Thoracic aorta (tissue), 2 donors: ENCODE data around the gene CD163L1. TPM values are rescaled to one million over a fixed set of nuclear protein-coding genes. Genes with fewer than 3 reads are reported as not detected.

Experiments
- ATAC-seq: fragments of 150-250 bp; one replicate; pipeline ENCODE4 v1.8.0; 2017; ENCODE audit warnings: low read depth; ENCODE audit not compliant: insufficient number of reproducible peaks, low FRiP score
- DNase-seq: peaks from one replicate; pipeline ENCODE4 v3.0.0-alpha.2; 2020; ENCODE audit warnings: low spot score
- H3K27ac ChIP-seq, 2 donors: fragments of 200-600 bp; sonication (generic); 1 replicate in 1 of 2; 2 replicates in 1 of 2; pipeline ENCODE4 v1.5.1; 2016; ENCODE audit warnings: mild to moderate bottlenecking in 2 of 2, moderate library complexity in 2 of 2
- H3K27me3 ChIP-seq: fragments of 200-600 bp; sonication (generic); replicated peaks from 2 replicates; pipeline ENCODE4 v1.6.0; 2016; ENCODE audit warnings: mild to moderate bottlenecking; ENCODE audit not compliant: insufficient read depth
- H3K36me3 ChIP-seq: fragments of 200-600 bp; sonication (generic); one replicate; pipeline ENCODE4 v1.5.1; 2016
- H3K4me1 ChIP-seq, 2 donors: fragments of 200-600 bp; sonication (generic); 1 replicate in 1 of 2; 2 replicates in 1 of 2; pipeline versions ENCODE4 v1.5.1 to v1.6.0; 2016; ENCODE audit warnings: low read depth in 2 of 2, mild to moderate bottlenecking in 1 of 2; ENCODE audit not compliant: control insufficient read depth in 1 of 2
- H3K4me3 ChIP-seq: fragments of 200-600 bp; sonication (generic); 2 replicates; pipeline ENCODE4 v1.5.1; 2016; ENCODE audit warnings: mild to moderate bottlenecking
- H3K9me3 ChIP-seq: fragments of 200-600 bp; sonication (generic); 2 replicates; pipeline ENCODE4 v1.5.1; 2016
- total RNA-seq, 2 donors: library from RNA; depleted of rRNA; stranded (reverse); fragments of >200 nt; gene quantifications; one replicate each; pipeline versions ENCODE4 v1.1.0 to v1.2.3, GENCODE V29; 2016
- TF ChIP-seq, protein P1 (sequence below): fragments of 200-600 bp; sonication (generic); IDR thresholded peaks from one replicate; pipeline ENCODE4 v1.5.1; 2019; ENCODE audit warnings: antibody characterized with exemption

Gene CD163L1
- total RNA-seq, 2 donors from 2014 or later = 1.6 to 2.5 TPM

DNA sequence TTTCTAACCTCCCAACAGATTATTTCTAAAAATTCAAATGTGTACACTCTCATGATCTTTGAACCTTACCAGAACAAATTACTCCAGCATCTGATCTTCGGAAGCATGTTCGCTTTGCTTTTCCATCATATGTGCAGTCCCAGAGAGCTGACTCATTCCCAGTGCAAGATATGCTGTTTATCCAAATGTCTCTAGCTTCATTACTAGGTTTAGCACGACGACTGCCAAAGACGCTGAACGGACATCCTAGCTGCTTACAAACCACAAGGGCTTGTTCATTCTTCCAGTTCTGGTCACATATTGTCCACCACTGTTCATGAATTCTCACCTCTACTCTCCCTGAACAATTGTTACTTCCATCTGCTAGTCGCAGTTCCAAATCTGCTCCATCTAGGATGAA lies 40.5 kb downstream of the CD163L1 start:
- TF ChIP-seq, protein P1, sequence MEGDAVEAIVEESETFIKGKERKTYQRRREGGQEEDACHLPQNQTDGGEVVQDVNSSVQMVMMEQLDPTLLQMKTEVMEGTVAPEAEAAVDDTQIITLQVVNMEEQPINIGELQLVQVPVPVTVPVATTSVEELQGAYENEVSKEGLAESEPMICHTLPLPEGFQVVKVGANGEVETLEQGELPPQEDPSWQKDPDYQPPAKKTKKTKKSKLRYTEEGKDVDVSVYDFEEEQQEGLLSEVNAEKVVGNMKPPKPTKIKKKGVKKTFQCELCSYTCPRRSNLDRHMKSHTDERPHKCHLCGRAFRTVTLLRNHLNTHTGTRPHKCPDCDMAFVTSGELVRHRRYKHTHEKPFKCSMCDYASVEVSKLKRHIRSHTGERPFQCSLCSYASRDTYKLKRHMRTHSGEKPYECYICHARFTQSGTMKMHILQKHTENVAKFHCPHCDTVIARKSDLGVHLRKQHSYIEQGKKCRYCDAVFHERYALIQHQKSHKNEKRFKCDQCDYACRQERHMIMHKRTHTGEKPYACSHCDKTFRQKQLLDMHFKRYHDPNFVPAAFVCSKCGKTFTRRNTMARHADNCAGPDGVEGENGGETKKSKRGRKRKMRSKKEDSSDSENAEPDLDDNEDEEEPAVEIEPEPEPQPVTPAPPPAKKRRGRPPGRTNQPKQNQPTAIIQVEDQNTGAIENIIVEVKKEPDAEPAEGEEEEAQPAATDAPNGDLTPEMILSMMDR = no peak
- DNase-seq (no peak), ATAC-seq (no peak)
- H3K9me3 ChIP-seq = no peaks in the 10 kb centered on the region
- no peaks in the 10 kb centered on the region for H3K4me1 ChIP-seq
- no peak overlapping the region for H3K4me3 ChIP-seq
- H3K27me3 ChIP-seq = no peaks in the 10 kb centered on the region
- no peaks in the 10 kb centered on the region for H3K36me3 ChIP-seq
- no peak overlapping the region for H3K27ac ChIP-seq

DNA sequence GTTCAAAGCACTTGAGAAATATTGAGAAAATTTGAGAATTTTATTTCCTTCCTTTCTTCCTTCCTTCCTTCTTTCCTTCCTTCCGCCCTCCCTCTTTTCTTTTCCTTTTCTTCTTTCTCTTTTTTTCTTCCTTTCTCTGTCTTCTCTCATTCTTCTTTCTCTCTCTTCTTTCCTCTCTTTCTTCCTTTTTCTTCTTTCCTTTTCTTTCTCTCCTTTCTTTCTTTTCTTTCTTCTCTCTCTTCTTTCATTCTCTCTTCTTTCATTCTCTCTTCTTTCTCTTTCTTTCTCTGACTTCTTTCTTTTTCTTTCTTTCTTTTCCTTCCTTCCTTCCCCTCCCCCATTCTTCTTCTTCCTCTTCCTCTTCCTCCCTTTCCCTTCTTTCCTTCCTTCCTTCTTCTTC lies 44.9 kb downstream of the CD163L1 start:
- no peak overlapping the region for H3K4me3 ChIP-seq
- no peaks in the 10 kb centered on the region for H3K9me3 ChIP-seq
- TF ChIP-seq, protein P1 = no peak
- no peaks in the 10 kb centered on the region for H3K4me1 ChIP-seq
- no peaks in the 10 kb centered on the region for H3K27me3 ChIP-seq
- no peak overlapping the region for H3K27ac ChIP-seq
- ATAC-seq (no peak), DNase-seq (no peak)
- no peaks in the 10 kb centered on the region for H3K36me3 ChIP-seq

DNA sequence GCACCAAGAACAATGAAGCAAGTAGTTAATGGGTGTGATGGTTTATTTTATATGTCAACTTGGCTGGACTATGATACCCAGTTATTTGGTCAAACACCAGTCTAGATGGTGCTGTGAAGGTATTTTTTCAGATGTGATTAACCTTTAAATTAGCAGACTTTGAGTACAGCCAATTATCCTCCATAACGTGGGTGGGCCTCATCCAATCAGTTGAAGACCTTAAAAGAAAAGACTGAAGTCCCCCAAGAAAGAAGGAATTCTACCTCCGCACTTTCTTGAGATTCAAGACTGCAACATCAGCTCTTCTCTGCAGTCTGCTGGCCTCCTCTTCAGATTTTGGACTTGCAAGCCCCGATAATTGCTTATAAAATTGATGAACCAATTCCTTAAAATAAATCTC lies 47.5 kb downstream of the CD163L1 start:
- Histone ChIP-seq H3K4me1 (no peaks in the 10 kb centered on the region), H3K27ac (no peak overlapping the region), H3K36me3 (no peaks in the 10 kb centered on the region), H3K4me3 (no peak overlapping the region), H3K27me3 (no peaks in the 10 kb centered on the region), H3K9me3 (no peaks in the 10 kb centered on the region)
- TF ChIP-seq, protein P1 = no peak
- DNase-seq = no peak
- no peak for ATAC-seq

DNA sequence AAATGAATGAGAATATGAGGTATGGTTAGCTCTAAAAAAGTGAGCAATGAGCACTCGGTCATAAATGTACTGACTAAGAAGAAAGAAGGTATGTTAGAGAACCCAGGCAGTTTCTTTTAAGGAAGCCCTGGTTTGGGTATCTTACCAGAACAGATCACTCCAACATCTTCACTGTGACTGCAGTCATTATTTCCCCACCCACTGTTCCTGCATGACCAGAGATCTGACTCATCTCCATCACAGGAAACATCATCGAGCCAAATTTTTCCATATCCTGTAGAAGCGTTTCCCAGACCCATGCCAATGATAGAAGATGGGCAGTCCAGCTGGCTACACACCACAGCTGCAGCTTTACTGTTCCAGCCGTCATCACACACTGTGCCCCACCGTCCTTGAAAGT lies 48.0 kb downstream of the CD163L1 start:
- H3K27me3 ChIP-seq = no peaks in the 10 kb centered on the region
- H3K9me3 ChIP-seq = no peaks in the 10 kb centered on the region
- no peaks in the 10 kb centered on the region for H3K36me3 ChIP-seq
- H3K4me3 ChIP-seq = no peak overlapping the region
- no peaks in the 10 kb centered on the region for H3K4me1 ChIP-seq
- ATAC-seq (no peak), DNase-seq (no peak)
- TF ChIP-seq, protein P1 = no peak
- no peak overlapping the region for H3K27ac ChIP-seq

DNA sequence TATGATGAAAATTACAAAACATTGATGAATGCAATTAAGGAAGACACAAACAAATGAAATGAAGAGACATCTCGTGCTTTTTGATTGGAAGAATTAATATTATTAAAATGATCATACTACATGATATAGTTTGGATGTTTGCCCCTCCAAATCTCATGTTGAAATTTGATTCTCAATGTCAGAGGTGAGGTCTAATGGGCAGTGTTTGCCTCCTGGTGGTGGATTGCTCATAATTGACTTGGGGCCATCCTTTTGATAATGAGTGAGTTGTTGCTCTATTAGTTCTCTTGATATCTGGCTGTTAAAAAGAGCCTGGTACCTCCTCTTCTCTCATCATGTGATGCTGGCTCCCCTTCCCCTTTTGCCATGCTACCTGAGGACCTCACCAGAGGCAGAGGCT lies 56.7 kb downstream of the CD163L1 start:
- no peak for DNase-seq
- ATAC-seq = no peak
- Histone ChIP-seq H3K4me1 (no peaks in the 10 kb centered on the region), H3K27ac (no peak overlapping the region), H3K36me3 (no peaks in the 10 kb centered on the region), H3K27me3 (no peaks in the 10 kb centered on the region), H3K4me3 (no peak overlapping the region), H3K9me3 (no peaks in the 10 kb centered on the region)
- TF ChIP-seq, protein P1 = no peak
